Uterus (tissue), 2 donors: ENCODE results near the gene CES5A.

Experiments used
- POLR2A ChIP-seq, 2 donors: fragments of 450-650 bp; IDR thresholded peaks; one replicate each; pipeline ENCODE4 v1.6.1; 2016; ENCODE audit warnings: antibody characterized with exemption in 2 of 2, mild to moderate bottlenecking in 1 of 2, moderate library complexity in 1 of 2
- TF ChIP-seq, protein P1 (sequence below), 4 experiments: fragments of 200-600 bp in 2 of 4; fragments of 450-650 bp in 2 of 4; sonication (generic) in 2 of 4; IDR thresholded peaks; one replicate each; pipeline ENCODE4 v1.5.1; 2016 to 2019; ENCODE audit warnings: antibody characterized with exemption in 4 of 4, mild to moderate bottlenecking in 2 of 4, moderate library complexity in 1 of 4

DNA sequence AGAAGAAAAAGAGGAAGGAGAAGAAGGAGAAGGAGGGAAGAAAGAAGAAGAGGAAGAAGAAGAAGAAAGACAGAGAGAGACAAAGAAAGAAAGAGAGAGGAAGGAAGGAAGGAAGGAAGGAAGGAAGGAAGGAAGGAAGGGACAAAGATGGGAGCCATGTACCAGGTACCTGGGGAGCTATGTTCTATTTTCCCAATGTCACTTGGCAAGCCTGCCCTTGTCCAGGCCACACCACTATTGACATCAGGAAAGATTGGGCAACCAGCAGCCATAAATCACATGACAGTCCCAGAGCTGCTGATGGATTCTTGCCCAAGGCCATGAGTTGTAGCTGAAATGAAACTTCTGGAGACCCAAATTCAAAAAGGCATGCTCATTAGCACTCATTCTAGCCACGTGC, 39.6 kb downstream of the CES5A start:
- TF ChIP-seq, protein P1, sequence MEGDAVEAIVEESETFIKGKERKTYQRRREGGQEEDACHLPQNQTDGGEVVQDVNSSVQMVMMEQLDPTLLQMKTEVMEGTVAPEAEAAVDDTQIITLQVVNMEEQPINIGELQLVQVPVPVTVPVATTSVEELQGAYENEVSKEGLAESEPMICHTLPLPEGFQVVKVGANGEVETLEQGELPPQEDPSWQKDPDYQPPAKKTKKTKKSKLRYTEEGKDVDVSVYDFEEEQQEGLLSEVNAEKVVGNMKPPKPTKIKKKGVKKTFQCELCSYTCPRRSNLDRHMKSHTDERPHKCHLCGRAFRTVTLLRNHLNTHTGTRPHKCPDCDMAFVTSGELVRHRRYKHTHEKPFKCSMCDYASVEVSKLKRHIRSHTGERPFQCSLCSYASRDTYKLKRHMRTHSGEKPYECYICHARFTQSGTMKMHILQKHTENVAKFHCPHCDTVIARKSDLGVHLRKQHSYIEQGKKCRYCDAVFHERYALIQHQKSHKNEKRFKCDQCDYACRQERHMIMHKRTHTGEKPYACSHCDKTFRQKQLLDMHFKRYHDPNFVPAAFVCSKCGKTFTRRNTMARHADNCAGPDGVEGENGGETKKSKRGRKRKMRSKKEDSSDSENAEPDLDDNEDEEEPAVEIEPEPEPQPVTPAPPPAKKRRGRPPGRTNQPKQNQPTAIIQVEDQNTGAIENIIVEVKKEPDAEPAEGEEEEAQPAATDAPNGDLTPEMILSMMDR (IDR thresholded peaks at IDR 0.05) = no peak
- no peak for TF ChIP-seq POLR2A (IDR thresholded peaks at IDR 0.05)
